ENCODE results near the gene KASH5.

GRCh38 chr19:49340865-49341718, 47.0 kb upstream of the KASH5 start:
- TF ChIP-seq CTCF (IDR thresholded peaks at IDR 0.05) (no peak), POLR2AphosphoS5 (IDR thresholded peaks at IDR 0.05) (no peak), POLR2A (IDR thresholded peaks at IDR 0.05) (no peak)
